Mesothelial cell of epicardium (in vitro differentiated cells): Measurements from ENCODE around the gene PABPC3. TPM values are rescaled to one million over a fixed set of nuclear protein-coding genes. Genes with fewer than 3 reads are reported as not detected.

Experiments
- DNase-seq, 2 experiments: peaks; one replicate each; pipeline ENCODE4 v3.0.0; 2021; ENCODE audit warnings: low spot score in 2 of 2; ENCODE audit not compliant: unreplicated experiment in 2 of 2
- H3K27ac Mint-ChIP-seq: 2 replicates; pipeline ENCODE4 v1.8.0; 2021; ENCODE audit warnings: mixed read lengths
- H3K27me3 Mint-ChIP-seq: 2 replicates; pipeline ENCODE4 v1.8.0; 2021; ENCODE audit warnings: low read depth, mixed read lengths
- H3K36me3 Mint-ChIP-seq: 2 replicates; pipeline ENCODE4 v1.8.0; 2021; ENCODE audit warnings: mixed read lengths
- H3K4me1 Mint-ChIP-seq: 2 replicates; pipeline ENCODE4 v1.8.0; 2021; ENCODE audit warnings: mixed read lengths
- H3K4me3 Mint-ChIP-seq: 2 replicates; pipeline ENCODE4 v1.8.0; 2021; ENCODE audit warnings: mild to moderate bottlenecking, moderate library complexity, mixed read lengths
- H3K9me3 Mint-ChIP-seq: 2 replicates; pipeline ENCODE4 v1.8.0; 2021; ENCODE audit warnings: mixed read lengths
- CTCF ChIP-seq: fragments of 200-600 bp; sonication (generic); IDR thresholded peaks from one replicate; pipeline ENCODE4 v1.5.0; 2021; ENCODE audit warnings: antibody characterized with exemption; ENCODE audit not compliant: unreplicated experiment
- total RNA-seq: library from RNA; stranded (reverse); gene quantifications from 3 replicates; pipeline ENCODE4 v1.2.1, GENCODE V29; 2021

PABPC3 gene
- total RNA-seq, 1 donor from 2014 or later = 0.29 TPM

GRCh38 chr13:25111585-25111956 is 15.6 kb downstream of the PABPC3 start:
- Mint-ChIP-seq H3K4me3 (no peak overlapping the region), H3K27me3 (no peaks in the 10 kb centered on the region), H3K9me3 (peaks cover 6% of the 10 kb centered on the region), H3K36me3 (no peaks in the 10 kb centered on the region), H3K4me1 (peaks cover 26% of the 10 kb centered on the region), H3K27ac (no peak overlapping the region)
- no peak for TF ChIP-seq CTCF
- no peak for DNase-seq

GRCh38 chr13:25112695-25113255 is 16.8 kb downstream of the PABPC3 start:
- no peak for TF ChIP-seq CTCF
- no peak for DNase-seq
- H3K27me3 Mint-ChIP-seq = no peaks in the 10 kb centered on the region
- H3K4me3 Mint-ChIP-seq = no peak overlapping the region
- H3K36me3 Mint-ChIP-seq = no peaks in the 10 kb centered on the region
- peaks cover 6% of the 10 kb centered on the region for H3K9me3 Mint-ChIP-seq
- peaks cover 26% of the 10 kb centered on the region for H3K4me1 Mint-ChIP-seq
- H3K27ac Mint-ChIP-seq = no peak overlapping the region

DNA sequence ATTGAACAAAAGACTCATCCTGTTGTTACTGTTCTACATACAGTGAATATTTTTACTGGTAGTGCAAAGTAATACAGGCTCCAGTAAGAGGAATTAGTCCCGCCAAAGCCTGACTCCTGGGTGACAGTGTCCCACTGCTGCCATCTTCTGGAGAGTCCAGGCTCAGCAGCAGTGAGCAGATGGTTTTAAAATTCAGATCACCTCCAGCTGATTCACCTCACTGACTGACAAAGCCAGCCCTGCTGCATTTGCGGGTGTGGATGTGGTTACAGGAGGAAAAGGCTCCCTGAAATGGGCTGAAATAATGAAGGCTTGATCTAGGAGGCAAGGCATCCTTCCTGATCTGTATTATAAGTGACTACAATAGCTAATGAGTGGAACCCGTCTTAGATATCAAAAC is 18.3 kb downstream of the PABPC3 start:
- peak; percentile 58 for TF ChIP-seq CTCF
- Mint-ChIP-seq H3K4me1 (peaks cover 26% of the 10 kb centered on the region), H3K36me3 (no peaks in the 10 kb centered on the region), H3K9me3 (no peaks in the 10 kb centered on the region), H3K4me3 (no peak overlapping the region), H3K27ac (peak overlapping the region; percentile 24), H3K27me3 (no peaks in the 10 kb centered on the region)
- peak; percentile 40 to 80 for DNase-seq

DNA sequence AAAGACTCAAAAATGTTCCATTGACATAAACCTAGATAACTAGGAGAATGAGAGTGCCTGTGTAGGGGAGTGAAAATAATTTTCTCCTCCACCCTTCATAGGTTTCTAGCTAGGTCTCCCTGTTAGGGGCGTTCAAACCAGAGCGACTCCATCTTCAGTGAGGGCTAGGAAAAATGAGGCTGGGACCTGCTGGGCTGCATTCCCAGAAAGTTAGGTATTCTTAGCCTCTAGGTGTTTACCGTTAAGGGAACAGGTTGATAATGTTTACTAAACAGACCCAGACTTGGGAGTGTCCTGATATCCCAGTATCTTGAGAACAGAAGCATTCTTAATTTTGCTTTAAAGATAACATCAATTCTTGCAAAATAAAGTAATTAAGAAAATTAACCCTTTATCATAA is 20.1 kb downstream of the PABPC3 start:
- no peak for TF ChIP-seq CTCF
- H3K27ac Mint-ChIP-seq = peak overlapping the region; percentile 79
- peaks cover 26% of the 10 kb centered on the region for H3K4me1 Mint-ChIP-seq
- H3K36me3 Mint-ChIP-seq = no peaks in the 10 kb centered on the region
- H3K4me3 Mint-ChIP-seq = no peak overlapping the region
- H3K9me3 Mint-ChIP-seq = no peaks in the 10 kb centered on the region
- no peak for DNase-seq
- H3K27me3 Mint-ChIP-seq = no peaks in the 10 kb centered on the region

GRCh38 chr13:25117312-25117711 is 21.4 kb downstream of the PABPC3 start:
- DNase-seq = no peak
- H3K27me3 Mint-ChIP-seq = no peaks in the 10 kb centered on the region
- H3K4me3 Mint-ChIP-seq = no peak overlapping the region
- H3K9me3 Mint-ChIP-seq = peaks cover 10% of the 10 kb centered on the region
- H3K36me3 Mint-ChIP-seq = no peaks in the 10 kb centered on the region
- peak overlapping the region; percentile 51 for H3K27ac Mint-ChIP-seq
- TF ChIP-seq CTCF = no peak
- peaks cover 23% of the 10 kb centered on the region for H3K4me1 Mint-ChIP-seq
